ENCODE measurements around the gene MTMR1.
A peak's percentile ranks its signal among the peaks of the same experiment; 100 is the strongest.

MTMR1 gene

GRCh38 chrX:150649096-150649870 is 43.9 kb upstream of the MTMR1 start:
- Histone ChIP-seq H3K36me3 (peaks cover 0 to 7% (median 0%) of the 10 kb centered on the region in 3 donors), H3K4me3 (no peak overlapping the region), H3K27me3 (no peaks in the 10 kb centered on the region), H3K9me3 (no peaks in the 10 kb centered on the region), H3K27ac (no peak overlapping the region), H3K4me1 (no peaks in the 10 kb centered on the region)
- DNase-seq, result peak in 1 of 2 donors; percentile 41
- TF ChIP-seq CTCF (IDR thresholded peaks at IDR 0.05), result no peak
- intact Hi-C loops (cut with DNase I; ENCODE audit: low total_unique reads), result no loop called here

- no peak overlapping the region for H3K4me3 ChIP-seq
- no peaks in the 10 kb centered on the region for H3K9me3 ChIP-seq
- H3K4me1 ChIP-seq, result no peaks in the 10 kb centered on the region
- intact Hi-C loops (cut with DNase I; ENCODE audit: low total_unique reads), result no loop called here
- peaks cover 0 to 7% (median 0%) of the 10 kb centered on the region in 3 donors for H3K36me3 ChIP-seq
- H3K27me3 ChIP-seq, result no peaks in the 10 kb centered on the region
- H3K27ac ChIP-seq, result no peak overlapping the region
- no peak for DNase-seq
- TF ChIP-seq CTCF (IDR thresholded peaks at IDR 0.05), result no peak
These were observed 41.3 kb upstream of the MTMR1 start for GRCh38 chrX:150651906-150652305.

- no peaks in the 10 kb centered on the region for H3K4me1 ChIP-seq
- TF ChIP-seq CTCF (IDR thresholded peaks at IDR 0.05), result no peak
- intact Hi-C loops (cut with DNase I; ENCODE audit: low total_unique reads), result no loop called here
- no peak overlapping the region for H3K27ac ChIP-seq
- H3K27me3 ChIP-seq, result no peaks in the 10 kb centered on the region
- no peak overlapping the region for H3K4me3 ChIP-seq
- H3K36me3 ChIP-seq, result peaks cover 0 to 18% (median 6%) of the 10 kb centered on the region in 3 donors
- H3K9me3 ChIP-seq, result no peaks in the 10 kb centered on the region
- no peak for DNase-seq
These were observed 37.4 kb upstream of the MTMR1 start for GRCh38 chrX:150655788-150656187.

GRCh38 chrX:150663073-150663472 is 30.1 kb upstream of the MTMR1 start:
- TF ChIP-seq CTCF (IDR thresholded peaks at IDR 0.05), result no peak
- Histone ChIP-seq H3K36me3 (peaks cover 0 to 17% (median 15%) of the 10 kb centered on the region in 3 donors), H3K4me1 (peaks cover 0 to 10% (median 0%) of the 10 kb centered on the region in 4 donors), H3K9me3 (no peaks in the 10 kb centered on the region), H3K27me3 (no peaks in the 10 kb centered on the region), H3K4me3 (no peak overlapping the region), H3K27ac (no peak overlapping the region)
- DNase-seq, result no peak
- intact Hi-C loops (cut with DNase I; ENCODE audit: low total_unique reads), result no loop called here

- Histone ChIP-seq H3K9me3 (no peaks in the 10 kb centered on the region), H3K36me3 (peaks cover 0 to 15% (median 11%) of the 10 kb centered on the region in 3 donors), H3K4me3 (no peak overlapping the region), H3K27me3 (no peaks in the 10 kb centered on the region), H3K27ac (no peak overlapping the region), H3K4me1 (peaks cover 0 to 10% (median 0%) of the 10 kb centered on the region in 4 donors)
- DNase-seq, result peak; percentile 27 to 66
- TF ChIP-seq CTCF (IDR thresholded peaks at IDR 0.05), result no peak
- intact Hi-C loops (cut with DNase I; ENCODE audit: low total_unique reads), result no loop called here
These were observed 28.9 kb upstream of the MTMR1 start for GRCh38 chrX:150664290-150664689.

Measured in tibial artery (tissue), 4 donors.